K562 (cell line): ENCODE data around the gene PIK3C2G. TPM values are rescaled to one million over a fixed set of nuclear protein-coding genes. Genes with fewer than 3 reads are reported as not detected.

Experiments
- ATAC-seq: fragments of 200-7000 bp; cut with Tn5 transposase; 3 replicates; pipeline ENCODE4 v1.9.1; 2020; ENCODE audit warnings: moderate library complexity
- BruUV-seq: library from RNA; stranded (reverse); fragments of 400-500 nt; replicated peaks from 2 replicates; lab custom pipeline; 2021; lab: Mats Ljungman, UMichigan
- CTCF ChIA-PET: fragments of 300-600 bp; formaldehyde crosslinking; extraction: SDS; loops from one replicate; lab custom pipeline; 2021; ENCODE audit warnings: low intra/inter-chr PET ratio; lab: Yijun Ruan, JAX
- POLR2A ChIA-PET: fragments of 300-600, 350-650 bp; sonication (Branson Sonifier 250); formaldehyde crosslinking; extraction: SDS; loops from one replicate; lab custom pipeline; 2021; ENCODE audit warnings: antibody characterized with exemption, inconsistent platforms; lab: Yijun Ruan, JAX
- DNase-seq, 4 experiments: peaks; one replicate each; pipeline versions ENCODE4 v3.0.0 to v3.0.0-alpha.2; 2011 to 2018; ENCODE audit warnings: low spot score in 3 of 4, mixed read lengths in 3 of 4; ENCODE audit errors: extremely low read depth in 1 of 4
- FAIRE-seq: peaks from 2 replicates; lab custom pipeline; 2011; peaks lifted over from hg19 to GRCh38; lab: Jason Lieb, UNC
- H2AFZ ChIP-seq: 2 replicates; pipeline ENCODE4 v1.6.0; 2011; ENCODE audit warnings: low read depth, low read length, control low read depth, inconsistent platforms
- H3K27ac ChIP-seq: fragments of 200-600 bp; 3 replicates; pipeline ENCODE4 v1.8.0; 2011; ENCODE audit warnings: low read depth, mild to moderate bottlenecking, control low read depth, inconsistent platforms, low read length, moderate library complexity, mixed read lengths; ENCODE audit errors: extremely low read depth
- H3K27me3 ChIP-seq, 2 experiments: fragments of 300-600 bp in 1 of 2; 2 replicates in 1 of 2; 3 replicates in 1 of 2; pipeline versions ENCODE4 v1.6.0 to v1.8.0; 2011; ENCODE audit warnings: inconsistent platforms in 2 of 2, low read length in 2 of 2, mild to moderate bottlenecking in 1 of 2, mixed read lengths in 1 of 2, moderate library complexity in 1 of 2; ENCODE audit not compliant: control insufficient read depth in 2 of 2, insufficient read depth in 2 of 2
- H3K36me3 ChIP-seq: fragments of 300-600 bp; 3 replicates; pipeline ENCODE4 v1.8.0; 2011; ENCODE audit warnings: mild to moderate bottlenecking, low read length, inconsistent platforms; ENCODE audit not compliant: control insufficient read depth, insufficient read depth
- H3K4me1 ChIP-seq, 2 experiments: fragments of 200-600 bp in 1 of 2; replicated peaks in 1 of 2; 2 replicates in 1 of 2; 3 replicates in 1 of 2; pipeline versions ENCODE4 v1.5.1 to v1.8.0; 2011; ENCODE audit warnings: inconsistent platforms in 2 of 2, low read length in 2 of 2, mild to moderate bottlenecking in 1 of 2, mixed read lengths in 1 of 2, moderate library complexity in 1 of 2; ENCODE audit not compliant: control insufficient read depth in 2 of 2, insufficient read depth in 2 of 2
- H3K4me2 ChIP-seq: 2 replicates; pipeline ENCODE4 v1.6.1; 2011; ENCODE audit warnings: low read length, control low read depth, inconsistent platforms, mixed read lengths; ENCODE audit not compliant: insufficient read depth
- H3K4me3 ChIP-seq: fragments of 200-600 bp; sonication (generic), shearing (Covaris generic); 2 replicates; pipeline ENCODE4 v1.5.1; 2016; ENCODE audit warnings: control low read depth, inconsistent platforms
- H3K79me2 ChIP-seq: fragments of 200-600 bp; 3 replicates; pipeline ENCODE4 v1.8.0; 2011; ENCODE audit warnings: low read length, inconsistent platforms; ENCODE audit not compliant: control insufficient read depth, insufficient read depth
- H3K9ac ChIP-seq, 2 experiments: 2 replicates each; pipeline versions ENCODE4 v1.6.0 to v1.6.1; 2011; ENCODE audit warnings: low read depth in 2 of 2, low read length in 2 of 2, control low read depth in 1 of 2, inconsistent platforms in 1 of 2, mild to moderate bottlenecking in 1 of 2, mixed read lengths in 1 of 2; ENCODE audit not compliant: insufficient read depth in 1 of 2
- H3K9me1 ChIP-seq: one replicate; pipeline ENCODE4 v1.6.0; 2011; ENCODE audit warnings: inconsistent platforms, mild to moderate bottlenecking, low read length, moderate library complexity; ENCODE audit not compliant: control insufficient read depth, insufficient read depth
- H3K9me3 ChIP-seq: replicated peaks from 2 replicates; pipeline ENCODE4 v1.5.1; 2011; ENCODE audit warnings: low read depth, low read length, inconsistent platforms; ENCODE audit not compliant: control insufficient read depth, insufficient read depth
- H4K20me1 ChIP-seq: replicated peaks from 2 replicates; pipeline ENCODE4 v1.6.1; 2011; ENCODE audit warnings: low read length, inconsistent platforms, mixed read lengths; ENCODE audit not compliant: control insufficient read depth, insufficient read depth
- CBX8 ChIP-seq: fragments of 200-600 bp; sonication (generic); IDR thresholded peaks from 2 replicates; pipeline ENCODE4 v1.6.1; 2012; ENCODE audit warnings: borderline replicate concordance, mixed run types, low read depth, mild to moderate bottlenecking, moderate library complexity, mixed read lengths, low read length, control low read depth, inconsistent platforms; ENCODE audit not compliant: poor library complexity, severe bottlenecking; ENCODE audit errors: extremely low read depth
- DNMT1 ChIP-seq: fragments of 450-650 bp; IDR thresholded peaks from 2 replicates; pipeline ENCODE4 v1.6.1; 2016; ENCODE audit warnings: antibody characterized with exemption, mild to moderate bottlenecking
- FOXM1 ChIP-seq, 2 experiments: fragments of 450-650 bp in 1 of 2; sonication (generic) in 1 of 2; formaldehyde crosslinking in 1 of 2; IDR thresholded peaks; 2 replicates each; pipeline versions ENCODE4 v1.6.1 to v1.9.0; 2017 to 2022; ENCODE audit warnings: low read depth in 2 of 2, mild to moderate bottlenecking in 2 of 2, missing genetic modification reagents in 1 of 2, moderate library complexity in 1 of 2
- GABPA ChIP-seq: fragments of 200-800 bp; sonication (Bioruptor generic); conservative IDR thresholded peaks from 2 replicates; pipeline ENCODE4 v1.6.1; 2016; ENCODE audit warnings: low read depth, missing genetic modification characterization, missing compliant biosample characterization
- GABPB1 ChIP-seq: sonication (generic); formaldehyde crosslinking; IDR thresholded peaks from 2 replicates; pipeline ENCODE4 v1.8.0; 2022; ENCODE audit warnings: mild to moderate bottlenecking, missing genetic modification reagents
- HDAC6 ChIP-seq: IDR thresholded peaks from 2 replicates; pipeline ENCODE4 v1.6.1; 2012; ENCODE audit warnings: low read depth, mild to moderate bottlenecking, control low read depth, inconsistent platforms, low read length, moderate library complexity
- KAT8 ChIP-seq: fragments of 450-650 bp; IDR thresholded peaks from 2 replicates; pipeline ENCODE4 v1.6.1; 2016; ENCODE audit warnings: low read depth, mild to moderate bottlenecking
- MBD2 ChIP-seq: sonication (generic); IDR thresholded peaks from 2 replicates; pipeline ENCODE4 v1.6.1; 2016; ENCODE audit warnings: low read depth, borderline replicate concordance
- THRAP3 ChIP-seq: fragments of 450-650 bp; IDR thresholded peaks from 2 replicates; pipeline ENCODE4 v1.6.1; 2016; ENCODE audit warnings: mild to moderate bottlenecking, inconsistent platforms, borderline replicate concordance
- U2AF1 ChIP-seq: fragments of 200-400 bp; formaldehyde crosslinking; optimal IDR thresholded peaks from 2 replicates; pipeline ENCODE3; 2017; ENCODE audit warnings: mild to moderate bottlenecking, low read depth, low read length, moderate library complexity
- ZFX ChIP-seq: sonication (generic); formaldehyde crosslinking; IDR thresholded peaks from 2 replicates; pipeline ENCODE4 v1.8.0; 2022; ENCODE audit warnings: mild to moderate bottlenecking, missing genetic modification reagents, moderate library complexity
- ZNF507 ChIP-seq: conservative IDR thresholded peaks from 2 replicates; pipeline ENCODE4 v1.6.1; 2017; ENCODE audit warnings: missing genetic modification characterization, missing compliant biosample characterization
- ZNF512 ChIP-seq: IDR thresholded peaks from 2 replicates; pipeline ENCODE4 v1.6.1; 2016; ENCODE audit warnings: missing genetic modification characterization, missing compliant biosample characterization
- ZNF780A ChIP-seq: fragments of 250-450 bp; sonication (Bioruptor Pico); IDR thresholded peaks from 2 replicates; pipeline ENCODE4 v1.5.0; 2021; ENCODE audit warnings: mild to moderate bottlenecking
- WGBS: fragments of 100-300 bp; shearing (Covaris generic); methylation state at CpG from one replicate; pipeline ENCODE4 v1.1.6; 2016; ENCODE audit warnings: low coverage, mixed read lengths; ENCODE audit not compliant: insufficient coverage; ENCODE audit errors: missing lambda C conversion rate; 5-methylcytosine and 5-hydroxymethylcytosine counted together
- in situ Hi-C: fragments of 300-500 bp; cut with MboI; formaldehyde crosslinking; loops from 4 replicates; pipeline ENCODE4 v1.15.0; 2018; ENCODE audit warnings: inconsistent platforms, mixed read lengths
- intact Hi-C: fragments of 100-400 bp; cut with micrococcal nuclease; formaldehyde crosslinking; loops from 2 replicates; pipeline ENCODE4 v1.14.2; 2022
- polyA plus RNA-seq, 8 experiments: library from polyadenylated mRNA; depleted of rRNA in 4 of 8; stranded (reverse) in 5 of 8; unstranded in 3 of 8; fragments of >200 nt; fragmentation: Nextera tagmentation in 2 of 8; fragmentation: Illumina TruSeq in 1 of 8; extraction: Ambion mirVana in 2 of 8; extraction: Trizol in 1 of 8; gene quantifications; 2 replicates each; pipeline versions ENCODE4 v1.2.1 to v1.2.3, GENCODE V29; 2011 to 2014; ENCODE audit warnings: inconsistent platforms in 1 of 8, missing spikeins in 1 of 8
- total RNA-seq, 7 experiments: library from RNA; depleted of rRNA in 6 of 7; stranded (reverse); fragments of >200 nt in 6 of 7; fragmentation: Illumina TruSeq in 2 of 7; extraction: Trizol in 2 of 7; gene quantifications; 2 replicates each; pipeline versions ENCODE4 v1.2.1 to v1.2.3, GENCODE V29; 2011 to 2021; ENCODE audit warnings: low replicate concordance in 1 of 7
- TF ChIP-seq, protein P1 (sequence below): fragments of 450-650 bp; conservative IDR thresholded peaks from 2 replicates; pipeline ENCODE4 v1.6.1; 2016; ENCODE audit warnings: missing genetic modification characterization, low read depth, mild to moderate bottlenecking, control low read depth, missing compliant biosample characterization

Gene PIK3C2G
- total and polyA plus RNA-seq, 9 of the 15 experiments (the other 6 are each of a cell fraction or from before 2014, with no cell fraction given): not detected

- no peaks in the 10 kb centered on the region for H3K4me1 ChIP-seq
- ChIA-PET POLR2A (no interaction called here), CTCF (no interaction called here)
- 0% methylated on average over 2 of the region's 2 CpGs for WGBS
- intact Hi-C loops (no loop called here), in situ Hi-C loops (no loop called here)
- H2AFZ ChIP-seq: no peak overlapping the region
- H3K4me2 ChIP-seq: no peak overlapping the region
- no peak for ATAC-seq
- no peaks in the 10 kb centered on the region for H3K9me3 ChIP-seq
- BruUV-seq: no TSS peak
- no peak overlapping the region for H3K4me3 ChIP-seq
- no peak for FAIRE-seq
- no peaks in the 10 kb centered on the region for H3K9me1 ChIP-seq
- H3K27me3 ChIP-seq: no peaks in the 10 kb centered on the region
- H4K20me1 ChIP-seq: no peaks in the 10 kb centered on the region
- no peaks in the 10 kb centered on the region for H3K36me3 ChIP-seq
- no peak overlapping the region for H3K9ac ChIP-seq
- no peaks in the 10 kb centered on the region for H3K79me2 ChIP-seq
- H3K27ac ChIP-seq: no peak overlapping the region
- TF ChIP-seq HDAC6 (no peak), ZFX (no peak), MBD2 (no peak), GABPA (no peak), FOXM1 (IDR thresholded peaks at IDR 0.05; ENCODE audit: low read depth) (no peak), FOXM1 (CRISPR knock-in tag; IDR thresholded peaks at IDR 0.05; ENCODE audit: low read depth) (no peak), THRAP3 (no peak)
- DNase-seq: no peak
Measured at GRCh38 chr12:18391151-18391550, 129.8 kb downstream of the PIK3C2G start.

DNA sequence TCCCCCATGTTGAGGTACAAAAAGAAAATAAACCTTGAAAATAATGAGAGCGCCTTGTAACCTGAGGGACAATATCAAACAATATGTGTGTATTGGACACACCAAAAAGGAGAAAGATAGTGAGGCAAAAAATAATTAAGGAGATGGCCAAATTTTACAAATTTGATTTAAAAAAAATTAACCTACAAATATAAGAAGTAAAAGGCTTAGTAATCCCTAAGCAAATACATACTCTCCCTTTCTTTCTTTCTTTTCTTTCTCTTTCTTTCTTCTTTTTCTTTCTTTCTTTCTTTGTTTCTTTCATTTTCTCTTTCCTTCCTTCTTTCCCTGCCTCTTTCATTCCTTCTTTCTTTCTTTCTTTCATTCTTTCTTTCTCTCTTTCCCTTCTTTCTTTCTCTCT is 133.4 kb downstream of the PIK3C2G start:
- Histone ChIP-seq H2AFZ (no peak overlapping the region), H3K4me1 (no peaks in the 10 kb centered on the region), H3K4me2 (no peak overlapping the region), H3K27me3 (no peaks in the 10 kb centered on the region), H3K79me2 (no peaks in the 10 kb centered on the region), H4K20me1 (no peaks in the 10 kb centered on the region), H3K4me3 (no peak overlapping the region), H3K9me3 (no peaks in the 10 kb centered on the region), H3K9me1 (no peaks in the 10 kb centered on the region), H3K9ac (no peak overlapping the region), H3K36me3 (no peaks in the 10 kb centered on the region), H3K27ac (no peak overlapping the region)
- intact Hi-C loops: no loop called here
- no peak for DNase-seq
- BruUV-seq: no TSS peak
- no peak for FAIRE-seq
- CTCF ChIA-PET: no interaction called here
- in situ Hi-C loops: no loop called here
- POLR2A ChIA-PET: no interaction called here
- no peak for ATAC-seq
- 50% methylated on average over 1 of the region's 1 CpG for WGBS
- TF ChIP-seq KAT8: no peak
- TF ChIP-seq U2AF1: peak; percentile 84
- TF ChIP-seq ZNF512 (tag): 0 out of 2 replicates have a peak, but pooled peaks have one; percentile 9
- TF ChIP-seq GABPB1 (CRISPR knock-in tag): no peak
- TF ChIP-seq ZNF507 (tag): no peak
- no peak for TF ChIP-seq ZNF780A
- TF ChIP-seq CBX8: no peak
- no peak for TF ChIP-seq DNMT1
- TF ChIP-seq, protein P1, sequence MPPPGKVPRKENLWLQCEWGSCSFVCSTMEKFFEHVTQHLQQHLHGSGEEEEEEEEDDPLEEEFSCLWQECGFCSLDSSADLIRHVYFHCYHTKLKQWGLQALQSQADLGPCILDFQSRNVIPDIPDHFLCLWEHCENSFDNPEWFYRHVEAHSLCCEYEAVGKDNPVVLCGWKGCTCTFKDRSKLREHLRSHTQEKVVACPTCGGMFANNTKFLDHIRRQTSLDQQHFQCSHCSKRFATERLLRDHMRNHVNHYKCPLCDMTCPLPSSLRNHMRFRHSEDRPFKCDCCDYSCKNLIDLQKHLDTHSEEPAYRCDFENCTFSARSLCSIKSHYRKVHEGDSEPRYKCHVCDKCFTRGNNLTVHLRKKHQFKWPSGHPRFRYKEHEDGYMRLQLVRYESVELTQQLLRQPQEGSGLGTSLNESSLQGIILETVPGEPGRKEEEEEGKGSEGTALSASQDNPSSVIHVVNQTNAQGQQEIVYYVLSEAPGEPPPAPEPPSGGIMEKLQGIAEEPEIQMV (tag): no peak
